Kidney glomerular epithelial cell (primary cell): ENCODE data around the gene ATP8A2.
A peak's percentile ranks its signal among the peaks of the same experiment; 100 is the strongest.
"Not testable (repeated sequence)": the region's sequence is repeated elsewhere in the genome, so short reads cannot be mapped to it uniquely, and the experiment has no call there.

ENCODE experiments used
- DNase-seq: peaks from one replicate; lab custom pipeline; 2025; lab: John Stamatoyannopoulos, UW

Gene ATP8A2

GRCh38 chr13:25807562-25807961, 435.8 kb downstream of the ATP8A2 start:
- DNase-seq = no peak

DNA sequence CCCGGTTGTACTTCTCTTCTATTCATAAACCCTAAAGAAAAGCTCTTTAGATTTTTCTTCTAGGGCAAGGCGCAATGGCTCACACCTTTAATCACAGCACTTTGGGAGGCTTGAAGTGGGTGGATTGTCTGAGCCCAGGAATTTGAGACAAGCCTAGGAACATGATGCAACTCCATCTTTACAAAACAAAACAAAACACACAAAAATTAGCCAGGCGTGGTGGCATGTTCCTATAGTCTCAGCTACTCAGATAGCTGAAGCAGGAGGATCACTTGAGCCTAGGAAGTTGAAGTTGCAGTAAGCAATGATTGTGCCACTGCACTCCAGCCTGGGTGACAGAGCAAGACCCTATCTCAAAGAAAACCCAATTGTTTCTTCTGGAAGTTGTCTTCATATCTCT, 439.7 kb downstream of the ATP8A2 start:
- DNase-seq = no peak

DNA sequence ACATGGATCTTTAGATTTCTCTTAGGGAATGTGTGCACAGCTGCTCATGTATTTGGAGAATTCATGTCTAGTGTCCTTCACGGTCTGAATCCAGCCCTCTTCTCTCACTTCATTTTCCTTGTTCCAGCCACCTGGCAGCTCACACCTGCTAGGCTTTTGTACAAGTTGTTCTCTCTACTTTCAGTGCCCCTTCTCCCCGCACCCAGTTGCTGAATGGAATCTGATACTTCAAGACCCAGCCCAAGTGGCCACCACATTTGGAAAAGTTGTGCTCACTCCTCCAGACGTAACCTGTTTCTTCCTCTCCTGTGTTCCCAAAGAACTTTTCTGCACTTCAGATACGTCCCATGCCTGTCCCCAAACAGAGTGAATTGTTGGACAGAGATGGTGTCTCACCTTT, 444.5 kb downstream of the ATP8A2 start:
- no peak for DNase-seq

- no peak for DNase-seq
These were observed 448.2 kb downstream of the ATP8A2 start for GRCh38 chr13:25819856-25820530.

- DNase-seq = no peak
These were observed 450.0 kb downstream of the ATP8A2 start for GRCh38 chr13:25821776-25822175.

- not testable (repeated sequence) for DNase-seq
These were observed 455.4 kb downstream of the ATP8A2 start for GRCh38 chr13:25827221-25827620.

- no peak for DNase-seq
These were observed 456.2 kb downstream of the ATP8A2 start for GRCh38 chr13:25827831-25828465.

- no peak for DNase-seq
These were observed 462.0 kb downstream of the ATP8A2 start for GRCh38 chr13:25833761-25834160.

GRCh38 chr13:25836574-25837336, 465.0 kb downstream of the ATP8A2 start:
- no peak for DNase-seq

- DNase-seq = peak; percentile 62
These were observed 467.6 kb downstream of the ATP8A2 start for GRCh38 chr13:25839371-25839770.

DNA sequence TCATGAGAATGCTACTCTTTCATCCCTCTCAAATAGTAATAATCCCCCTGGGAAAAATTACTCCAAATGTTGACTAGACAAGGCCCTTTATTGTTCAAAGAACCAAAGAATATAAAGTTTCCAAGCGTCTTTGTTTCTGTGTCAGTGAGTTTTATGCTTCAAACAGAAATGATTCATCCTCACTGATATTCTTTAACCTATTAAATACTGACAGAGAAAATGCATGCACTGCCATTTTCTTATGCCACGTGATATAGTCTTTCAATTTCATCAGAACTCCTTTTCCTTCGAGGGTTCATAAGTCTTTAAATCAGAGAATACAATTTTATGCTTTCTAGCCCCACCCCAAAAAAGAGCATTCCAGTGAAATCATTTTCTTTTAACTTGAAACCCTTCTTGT, 468.5 kb downstream of the ATP8A2 start:
- DNase-seq = peak; percentile 47

GRCh38 chr13:25840931-25841330, 469.2 kb downstream of the ATP8A2 start:
- DNase-seq = no peak

GRCh38 chr13:25843692-25844091, 471.9 kb downstream of the ATP8A2 start:
- no peak for DNase-seq

GRCh38 chr13:25844559-25845434, 473.0 kb downstream of the ATP8A2 start:
- DNase-seq = no peak

DNA sequence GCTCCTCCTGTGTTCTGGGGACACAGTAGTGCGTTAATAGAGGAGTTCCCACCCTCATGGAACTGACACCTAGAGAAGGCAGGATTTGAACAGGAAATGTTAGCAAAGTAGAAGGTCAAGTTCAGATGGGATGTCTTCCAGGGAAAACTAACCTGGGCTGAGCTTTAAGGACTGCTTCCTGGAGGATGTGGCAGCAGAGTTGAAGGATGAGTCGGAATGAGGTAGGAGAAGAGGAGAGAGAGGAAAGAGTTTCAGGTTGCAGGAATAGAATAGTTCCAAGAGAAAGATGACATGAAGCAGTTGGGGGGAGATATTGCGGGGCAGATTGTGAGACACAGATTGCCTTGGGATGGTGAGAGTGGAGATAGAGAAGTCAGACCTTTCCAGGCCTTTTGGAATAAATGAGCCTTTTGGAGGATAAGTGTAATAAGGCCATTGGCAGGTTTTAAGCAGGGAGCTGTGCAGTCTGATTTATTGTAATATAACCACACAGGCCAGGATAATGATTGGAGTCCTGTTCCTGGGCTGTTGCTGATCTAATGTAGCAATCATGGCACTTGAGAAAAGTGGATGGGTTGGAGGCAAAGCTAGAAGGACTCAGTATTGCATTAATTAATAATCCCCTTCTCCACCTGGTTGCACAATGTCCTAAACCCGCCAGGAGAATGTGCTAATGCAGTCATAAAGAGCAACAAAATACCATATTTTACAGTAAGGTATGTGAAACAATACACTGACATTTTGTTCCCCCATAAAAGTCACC, 474.6 kb downstream of the ATP8A2 start:
- DNase-seq = peak; percentile 42

DNA sequence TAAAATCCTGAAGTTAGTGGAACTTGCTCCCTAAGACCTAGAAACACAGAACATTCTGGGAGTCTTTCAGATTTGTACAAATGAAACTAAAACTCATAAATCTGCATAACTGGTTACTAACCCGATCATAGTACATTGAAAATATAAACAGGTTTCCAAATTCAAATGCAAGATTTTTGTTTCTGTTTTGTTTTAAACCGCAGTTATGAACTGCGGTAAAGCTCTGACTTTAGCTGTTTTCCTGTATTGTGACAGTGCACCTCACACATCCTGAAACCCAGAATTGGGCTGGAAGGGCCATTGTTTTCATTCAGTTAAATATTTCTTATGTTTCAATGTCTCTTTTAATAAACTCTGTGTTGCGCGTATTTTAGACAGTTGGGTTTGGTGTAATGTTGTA, 475.4 kb downstream of the ATP8A2 start:
- no peak for DNase-seq

DNA sequence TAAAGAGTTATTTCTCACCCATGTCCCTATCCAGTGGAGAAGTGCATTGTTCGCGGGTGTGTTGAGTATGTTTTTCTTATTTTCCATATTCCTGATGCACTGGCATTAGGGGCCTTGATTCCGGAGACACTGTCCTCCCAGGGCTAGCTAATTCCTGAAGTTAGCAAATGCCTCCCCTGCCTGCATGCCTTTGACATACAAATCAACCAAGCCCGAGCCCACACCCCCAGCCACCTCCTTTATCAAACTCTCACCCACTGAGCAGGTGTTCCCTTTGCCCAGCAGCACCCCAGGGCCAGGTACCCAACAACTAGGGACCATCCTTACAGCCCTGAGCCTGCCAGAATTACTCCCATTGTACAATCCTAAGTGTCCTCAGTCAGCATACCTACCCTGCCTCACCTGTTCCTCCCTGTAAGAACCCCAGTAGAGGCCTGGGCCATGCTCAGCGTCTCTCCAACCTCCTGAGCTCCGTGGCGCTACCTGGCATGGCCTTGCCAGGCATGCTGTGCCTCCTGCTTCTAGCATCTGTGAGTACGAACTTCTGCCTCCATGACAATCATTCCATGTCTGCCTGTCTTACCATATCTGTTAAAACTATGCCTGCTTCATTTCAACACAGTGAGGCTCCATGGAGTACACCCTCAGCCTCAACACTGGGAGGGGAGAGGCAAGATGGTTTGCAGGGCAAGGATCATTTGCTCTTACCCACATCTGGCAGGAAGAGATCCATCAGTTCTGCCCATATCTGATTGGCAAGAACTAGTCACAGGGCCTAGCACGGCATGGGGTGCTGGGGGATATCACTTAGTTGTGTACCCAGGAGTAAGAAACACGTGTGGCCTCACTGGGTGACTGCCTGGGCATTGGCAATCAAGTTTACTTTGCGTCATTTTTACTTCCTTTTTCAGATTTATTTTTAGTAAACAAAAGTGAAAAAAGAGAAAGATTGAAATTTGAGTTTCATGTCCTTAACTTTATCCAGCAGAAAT, 476.2 kb downstream of the ATP8A2 start:
- no peak for DNase-seq

- DNase-seq = no peak
These were observed 477.3 kb downstream of the ATP8A2 start for GRCh38 chr13:25848812-25849745.

- DNase-seq = no peak
These were observed 486.1 kb downstream of the ATP8A2 start for GRCh38 chr13:25857830-25858229.
